K562 (cell line): ENCODE results near the gene ITGAL. TPM values are rescaled to one million over a fixed set of nuclear protein-coding genes. Genes with fewer than 3 reads are reported as not detected.

Experiments used
- ATAC-seq: fragments of 200-7000 bp; cut with Tn5 transposase; 3 replicates; pipeline ENCODE4 v1.9.1; 2020; ENCODE audit warnings: moderate library complexity
- BruUV-seq: library from RNA; stranded (reverse); fragments of 400-500 nt; replicated peaks from 2 replicates; lab custom pipeline; 2021; lab: Mats Ljungman, UMichigan
- CTCF ChIA-PET: fragments of 300-600 bp; formaldehyde crosslinking; extraction: SDS; loops from one replicate; lab custom pipeline; 2021; ENCODE audit warnings: low intra/inter-chr PET ratio; lab: Yijun Ruan, JAX
- POLR2A ChIA-PET: fragments of 300-600, 350-650 bp; sonication (Branson Sonifier 250); formaldehyde crosslinking; extraction: SDS; loops from one replicate; lab custom pipeline; 2021; ENCODE audit warnings: antibody characterized with exemption, inconsistent platforms; lab: Yijun Ruan, JAX
- DNase-seq, 4 experiments: peaks; one replicate each; pipeline versions ENCODE4 v3.0.0 to v3.0.0-alpha.2; 2011 to 2018; ENCODE audit warnings: low spot score in 3 of 4, mixed read lengths in 3 of 4; ENCODE audit errors: extremely low read depth in 1 of 4
- FAIRE-seq: peaks from 2 replicates; lab custom pipeline; 2011; peaks lifted over from hg19 to GRCh38; lab: Jason Lieb, UNC
- H2AFZ ChIP-seq: 2 replicates; pipeline ENCODE4 v1.6.0; 2011; ENCODE audit warnings: low read depth, low read length, control low read depth, inconsistent platforms
- H3K27ac ChIP-seq: fragments of 200-600 bp; 3 replicates; pipeline ENCODE4 v1.8.0; 2011; ENCODE audit warnings: low read depth, mild to moderate bottlenecking, control low read depth, inconsistent platforms, low read length, moderate library complexity, mixed read lengths; ENCODE audit errors: extremely low read depth
- H3K27me3 ChIP-seq, 2 experiments: fragments of 300-600 bp in 1 of 2; 2 replicates in 1 of 2; 3 replicates in 1 of 2; pipeline versions ENCODE4 v1.6.0 to v1.8.0; 2011; ENCODE audit warnings: inconsistent platforms in 2 of 2, low read length in 2 of 2, mild to moderate bottlenecking in 1 of 2, mixed read lengths in 1 of 2, moderate library complexity in 1 of 2; ENCODE audit not compliant: control insufficient read depth in 2 of 2, insufficient read depth in 2 of 2
- H3K36me3 ChIP-seq: fragments of 300-600 bp; 3 replicates; pipeline ENCODE4 v1.8.0; 2011; ENCODE audit warnings: mild to moderate bottlenecking, low read length, inconsistent platforms; ENCODE audit not compliant: control insufficient read depth, insufficient read depth
- H3K4me1 ChIP-seq, 2 experiments: fragments of 200-600 bp in 1 of 2; replicated peaks in 1 of 2; 2 replicates in 1 of 2; 3 replicates in 1 of 2; pipeline versions ENCODE4 v1.5.1 to v1.8.0; 2011; ENCODE audit warnings: inconsistent platforms in 2 of 2, low read length in 2 of 2, mild to moderate bottlenecking in 1 of 2, mixed read lengths in 1 of 2, moderate library complexity in 1 of 2; ENCODE audit not compliant: control insufficient read depth in 2 of 2, insufficient read depth in 2 of 2
- H3K4me2 ChIP-seq: 2 replicates; pipeline ENCODE4 v1.6.1; 2011; ENCODE audit warnings: low read length, control low read depth, inconsistent platforms, mixed read lengths; ENCODE audit not compliant: insufficient read depth
- H3K4me3 ChIP-seq: fragments of 200-600 bp; sonication (generic), shearing (Covaris generic); 2 replicates; pipeline ENCODE4 v1.5.1; 2016; ENCODE audit warnings: control low read depth, inconsistent platforms
- H3K79me2 ChIP-seq: fragments of 200-600 bp; 3 replicates; pipeline ENCODE4 v1.8.0; 2011; ENCODE audit warnings: low read length, inconsistent platforms; ENCODE audit not compliant: control insufficient read depth, insufficient read depth
- H3K9ac ChIP-seq, 2 experiments: 2 replicates each; pipeline versions ENCODE4 v1.6.0 to v1.6.1; 2011; ENCODE audit warnings: low read depth in 2 of 2, low read length in 2 of 2, control low read depth in 1 of 2, inconsistent platforms in 1 of 2, mild to moderate bottlenecking in 1 of 2, mixed read lengths in 1 of 2; ENCODE audit not compliant: insufficient read depth in 1 of 2
- H3K9me1 ChIP-seq: one replicate; pipeline ENCODE4 v1.6.0; 2011; ENCODE audit warnings: inconsistent platforms, mild to moderate bottlenecking, low read length, moderate library complexity; ENCODE audit not compliant: control insufficient read depth, insufficient read depth
- H3K9me3 ChIP-seq: replicated peaks from 2 replicates; pipeline ENCODE4 v1.5.1; 2011; ENCODE audit warnings: low read depth, low read length, inconsistent platforms; ENCODE audit not compliant: control insufficient read depth, insufficient read depth
- H4K20me1 ChIP-seq: replicated peaks from 2 replicates; pipeline ENCODE4 v1.6.1; 2011; ENCODE audit warnings: low read length, inconsistent platforms, mixed read lengths; ENCODE audit not compliant: control insufficient read depth, insufficient read depth
- FOXP1 ChIP-seq: sonication (generic); formaldehyde crosslinking; IDR thresholded peaks from 2 replicates; pipeline ENCODE4 v1.8.0; 2022; ENCODE audit warnings: mild to moderate bottlenecking, missing genetic modification reagents
- HCFC1 ChIP-seq: IDR thresholded peaks from 2 replicates; pipeline ENCODE4 v1.6.1; 2012; ENCODE audit warnings: low read depth, low read length, improper control_type of control experiment
- NCOR1 ChIP-seq: fragments of 450-650 bp; IDR thresholded peaks from 2 replicates; pipeline ENCODE4 v1.6.1; 2016; ENCODE audit warnings: mild to moderate bottlenecking, moderate library complexity
- POLR2AphosphoS5 ChIP-seq: IDR thresholded peaks from 2 replicates; pipeline ENCODE4 v1.6.1; 2011; ENCODE audit warnings: mild to moderate bottlenecking, low read depth, low read length, moderate library complexity; ENCODE audit not compliant: control insufficient read depth, insufficient read depth
- POLR2B ChIP-seq: fragments of 450-650 bp; IDR thresholded peaks from 2 replicates; pipeline ENCODE4 v1.6.1; 2018; ENCODE audit warnings: low read depth; ENCODE audit not compliant: partially characterized antibody
- ZBTB33 ChIP-seq: sonication (generic); formaldehyde crosslinking; IDR thresholded peaks from 2 replicates; pipeline ENCODE4 v1.8.1; 2023; ENCODE audit warnings: mild to moderate bottlenecking, missing genetic modification reagents
- ZC3H4 ChIP-seq: sonication (generic); formaldehyde crosslinking; IDR thresholded peaks from 2 replicates; pipeline ENCODE4 v1.9.0; 2021; ENCODE audit warnings: missing genetic modification reagents, borderline replicate concordance
- ZNF146 ChIP-seq: IDR thresholded peaks from one replicate; pipeline ENCODE4 v1.6.1; 2018; ENCODE audit warnings: missing compliant biosample characterization; ENCODE audit not compliant: unreplicated experiment
- ZNF609 ChIP-seq: sonication (generic); formaldehyde crosslinking; IDR thresholded peaks from 2 replicates; pipeline ENCODE4 v1.8.1; 2023; ENCODE audit warnings: missing genetic modification reagents, mild to moderate bottlenecking, borderline replicate concordance
- WGBS: fragments of 100-300 bp; shearing (Covaris generic); methylation state at CpG from one replicate; pipeline ENCODE4 v1.1.6; 2016; ENCODE audit warnings: low coverage, mixed read lengths; ENCODE audit not compliant: insufficient coverage; ENCODE audit errors: missing lambda C conversion rate; 5-methylcytosine and 5-hydroxymethylcytosine counted together
- in situ Hi-C: fragments of 300-500 bp; cut with MboI; formaldehyde crosslinking; loops from 4 replicates; pipeline ENCODE4 v1.15.0; 2018; ENCODE audit warnings: inconsistent platforms, mixed read lengths
- intact Hi-C: fragments of 100-400 bp; cut with micrococcal nuclease; formaldehyde crosslinking; loops from 2 replicates; pipeline ENCODE4 v1.14.2; 2022
- polyA plus RNA-seq, 8 experiments: library from polyadenylated mRNA; depleted of rRNA in 4 of 8; stranded (reverse) in 5 of 8; unstranded in 3 of 8; fragments of >200 nt; fragmentation: Nextera tagmentation in 2 of 8; fragmentation: Illumina TruSeq in 1 of 8; extraction: Ambion mirVana in 2 of 8; extraction: Trizol in 1 of 8; gene quantifications; 2 replicates each; pipeline versions ENCODE4 v1.2.1 to v1.2.3, GENCODE V29; 2011 to 2014; ENCODE audit warnings: inconsistent platforms in 1 of 8, missing spikeins in 1 of 8
- total RNA-seq, 7 experiments: library from RNA; depleted of rRNA in 6 of 7; stranded (reverse); fragments of >200 nt in 6 of 7; fragmentation: Illumina TruSeq in 2 of 7; extraction: Trizol in 2 of 7; gene quantifications; 2 replicates each; pipeline versions ENCODE4 v1.2.1 to v1.2.3, GENCODE V29; 2011 to 2021; ENCODE audit warnings: low replicate concordance in 1 of 7
- TF ChIP-seq, protein P1 (sequence below), 2 experiments: fragments of 450-650 bp in 1 of 2; sonication (generic) in 1 of 2; formaldehyde crosslinking; conservative IDR thresholded peaks; 2 replicates each; pipeline versions ENCODE4 v1.4.0 to v1.8.1; 2020 to 2022; ENCODE audit warnings: mild to moderate bottlenecking in 1 of 2, missing genetic modification reagents in 1 of 2

ITGAL gene
- total and polyA plus RNA-seq, 9 of the 15 experiments (the other 6 are each of a cell fraction or from before 2014, with no cell fraction given): 0.01 to 0.53 TPM; not detected in 7

DNA sequence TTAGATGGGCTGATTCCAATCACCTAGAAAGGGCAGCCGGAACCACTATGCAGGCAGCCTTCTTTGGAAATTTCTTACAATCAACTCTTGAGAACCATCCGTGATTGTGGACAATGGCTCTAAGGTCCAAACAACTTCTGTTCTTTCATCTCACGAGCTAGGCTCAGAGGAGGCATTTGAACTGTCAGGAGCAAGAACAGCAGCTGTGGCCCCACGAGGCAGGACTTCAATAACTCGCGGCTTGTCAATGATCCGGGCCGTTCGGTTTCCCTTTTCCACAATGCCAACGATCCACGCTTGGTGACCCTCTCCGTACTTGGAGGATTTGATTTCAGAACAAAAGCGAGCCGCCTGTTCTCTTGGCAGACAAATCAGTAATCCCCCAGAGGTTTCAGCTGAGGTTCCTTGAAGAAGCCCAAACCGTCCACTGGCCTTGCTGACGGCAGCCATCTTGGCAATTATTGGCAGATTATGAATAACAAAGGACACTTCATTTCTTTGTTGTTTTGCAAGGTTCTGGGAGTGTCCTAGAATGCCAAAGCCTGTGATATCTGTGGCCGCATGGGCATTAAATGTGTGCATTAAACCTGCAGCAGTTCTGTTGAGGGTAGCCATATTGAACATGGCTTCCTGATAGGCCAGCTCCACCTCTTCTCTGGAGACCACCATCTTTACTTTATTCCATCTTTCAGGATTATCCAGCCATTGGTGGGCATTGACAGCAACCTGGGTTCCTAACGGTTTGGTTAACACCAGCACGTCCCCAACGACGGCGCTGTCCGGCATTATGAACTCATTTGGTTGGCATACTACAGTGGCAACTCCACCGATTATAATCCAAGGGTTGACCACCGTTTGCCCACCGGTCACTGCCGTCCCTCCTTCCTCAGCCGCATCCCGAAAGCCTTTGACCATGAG lies 28.1 kb upstream of the ITGAL start:
- Histone ChIP-seq H3K79me2 (peaks cover 33% of the 10 kb centered on the region), H4K20me1 (0 out of 2 replicates have a peak, but pooled peaks cover 7% of the 10 kb centered on the region), H3K9ac (peak overlapping the region; percentile 93 to 97), H3K4me2 (peak overlapping the region; percentile 100), H3K4me1 (peaks cover 6 to 13% of the 10 kb centered on the region in 2 experiments; a peak in 3 of 5 replicates), H3K27me3 (no peaks in the 10 kb centered on the region), H2AFZ (peak overlapping the region; percentile 65), H3K36me3 (peaks cover 23% of the 10 kb centered on the region), H3K9me3 (no peaks in the 10 kb centered on the region), H3K9me1 (no peaks in the 10 kb centered on the region), H3K27ac (peak overlapping the region; percentile 96), H3K4me3 (peak overlapping the region; percentile 82)
- DNase-seq: peak; percentile 28 to 42 (median 30)
- peak; percentile 67 for FAIRE-seq
- intact Hi-C loops (loop anchor here (1.0 to 2.0 kb wide), 2 partner anchors 14 to 82 kb away; partner anchors contain the start of genes DCTPP1 and ZNF768), in situ Hi-C loops (no loop called here)
- ChIA-PET POLR2A (interaction anchor here (0.5 to 2.7 kb wide), 20 partner anchors 9 to 364 kb away, joined by 3 to 16 read pairs (median 4); partner anchors contain the start of genes DCTPP1, FBRS, PRR14 and ZNF764), CTCF (interaction anchor here (1.0 kb wide), 1 partner anchor 184 kb away, joined by 3 read pairs; no protein-coding TSS in a partner anchor)
- peak; percentile 40 for ATAC-seq
- TSS peak; percentile 75 for BruUV-seq
- WGBS: 1% methylated on average over 29 of the region's 29 CpGs
- TF ChIP-seq POLR2B (no peak), ZC3H4 (peak; percentile 54; the same call in 1 of the 2 replicates), ZBTB33 (CRISPR knock-in tag) (peak; percentile 36; the same call in 1 of the 2 replicates), HCFC1 (no peak), FOXP1 (CRISPR knock-in tag) (no peak), ZNF609 (no peak; the same call in 1 of the 2 replicates), POLR2AphosphoS5 (no peak), ZNF146 (no peak), NCOR1 (no peak)
- TF ChIP-seq, protein P1, sequence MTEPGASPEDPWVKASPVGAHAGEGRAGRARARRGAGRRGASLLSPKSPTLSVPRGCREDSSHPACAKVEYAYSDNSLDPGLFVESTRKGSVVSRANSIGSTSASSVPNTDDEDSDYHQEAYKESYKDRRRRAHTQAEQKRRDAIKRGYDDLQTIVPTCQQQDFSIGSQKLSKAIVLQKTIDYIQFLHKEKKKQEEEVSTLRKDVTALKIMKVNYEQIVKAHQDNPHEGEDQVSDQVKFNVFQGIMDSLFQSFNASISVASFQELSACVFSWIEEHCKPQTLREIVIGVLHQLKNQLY (CRISPR knock-in tag; conservative IDR thresholded peaks at IDR 0.05): no peak
